ENCODE data around the gene CCDC157.

GRCh38 chr22:30358541-30358940 is 1.7 kb downstream of the CCDC157 start:
- TF ChIP-seq PPARA (CRISPR knock-in tag; IDR thresholded peaks at IDR 0.05; ENCODE audit: borderline replicate concordance) (no peak), ZFP30 (CRISPR knock-in tag; IDR thresholded peaks at IDR 0.05) (no peak), ZNF565 (CRISPR knock-in tag; conservative IDR thresholded peaks at IDR 0.05; ENCODE audit: low read depth) (no peak), ARNTL (CRISPR knock-in tag; IDR thresholded peaks at IDR 0.05; ENCODE audit: borderline replicate concordance, low read depth) (no peak), ESRRG (CRISPR knock-in tag; IDR thresholded peaks at IDR 0.05) (no peak), OSR1 (CRISPR knock-in tag; IDR thresholded peaks at IDR 0.05) (no peak), ISL1 (CRISPR knock-in tag; IDR thresholded peaks at IDR 0.05) (no peak), ZNF8 (CRISPR knock-in tag; IDR thresholded peaks at IDR 0.05) (no peak), TCF4 (CRISPR knock-in tag; IDR thresholded peaks at IDR 0.05; ENCODE audit: borderline replicate concordance) (no peak), ZFP3 (CRISPR knock-in tag; IDR thresholded peaks at IDR 0.05) (no peak), ZNF70 (CRISPR knock-in tag; IDR thresholded peaks at IDR 0.05) (no peak)
- TF ChIP-seq, protein P1, sequence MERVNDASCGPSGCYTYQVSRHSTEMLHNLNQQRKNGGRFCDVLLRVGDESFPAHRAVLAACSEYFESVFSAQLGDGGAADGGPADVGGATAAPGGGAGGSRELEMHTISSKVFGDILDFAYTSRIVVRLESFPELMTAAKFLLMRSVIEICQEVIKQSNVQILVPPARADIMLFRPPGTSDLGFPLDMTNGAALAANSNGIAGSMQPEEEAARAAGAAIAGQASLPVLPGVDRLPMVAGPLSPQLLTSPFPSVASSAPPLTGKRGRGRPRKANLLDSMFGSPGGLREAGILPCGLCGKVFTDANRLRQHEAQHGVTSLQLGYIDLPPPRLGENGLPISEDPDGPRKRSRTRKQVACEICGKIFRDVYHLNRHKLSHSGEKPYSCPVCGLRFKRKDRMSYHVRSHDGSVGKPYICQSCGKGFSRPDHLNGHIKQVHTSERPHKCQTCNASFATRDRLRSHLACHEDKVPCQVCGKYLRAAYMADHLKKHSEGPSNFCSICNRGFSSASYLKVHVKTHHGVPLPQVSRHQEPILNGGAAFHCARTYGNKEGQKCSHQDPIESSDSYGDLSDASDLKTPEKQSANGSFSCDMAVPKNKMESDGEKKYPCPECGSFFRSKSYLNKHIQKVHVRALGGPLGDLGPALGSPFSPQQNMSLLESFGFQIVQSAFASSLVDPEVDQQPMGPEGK (CRISPR knock-in tag; IDR thresholded peaks at IDR 0.05; ENCODE audit: borderline replicate concordance) = no peak
- TF ChIP-seq, protein P2, sequence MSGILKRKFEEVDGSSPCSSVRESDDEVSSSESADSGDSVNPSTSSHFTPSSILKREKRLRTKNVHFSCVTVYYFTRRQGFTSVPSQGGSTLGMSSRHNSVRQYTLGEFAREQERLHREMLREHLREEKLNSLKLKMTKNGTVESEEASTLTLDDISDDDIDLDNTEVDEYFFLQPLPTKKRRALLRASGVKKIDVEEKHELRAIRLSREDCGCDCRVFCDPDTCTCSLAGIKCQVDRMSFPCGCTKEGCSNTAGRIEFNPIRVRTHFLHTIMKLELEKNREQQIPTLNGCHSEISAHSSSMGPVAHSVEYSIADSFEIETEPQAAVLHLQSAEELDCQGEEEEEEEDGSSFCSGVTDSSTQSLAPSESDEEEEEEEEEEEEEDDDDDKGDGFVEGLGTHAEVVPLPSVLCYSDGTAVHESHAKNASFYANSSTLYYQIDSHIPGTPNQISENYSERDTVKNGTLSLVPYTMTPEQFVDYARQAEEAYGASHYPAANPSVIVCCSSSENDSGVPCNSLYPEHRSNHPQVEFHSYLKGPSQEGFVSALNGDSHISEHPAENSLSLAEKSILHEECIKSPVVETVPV (CRISPR knock-in tag; IDR thresholded peaks at IDR 0.05) = no peak
- TF ChIP-seq, protein P3, sequence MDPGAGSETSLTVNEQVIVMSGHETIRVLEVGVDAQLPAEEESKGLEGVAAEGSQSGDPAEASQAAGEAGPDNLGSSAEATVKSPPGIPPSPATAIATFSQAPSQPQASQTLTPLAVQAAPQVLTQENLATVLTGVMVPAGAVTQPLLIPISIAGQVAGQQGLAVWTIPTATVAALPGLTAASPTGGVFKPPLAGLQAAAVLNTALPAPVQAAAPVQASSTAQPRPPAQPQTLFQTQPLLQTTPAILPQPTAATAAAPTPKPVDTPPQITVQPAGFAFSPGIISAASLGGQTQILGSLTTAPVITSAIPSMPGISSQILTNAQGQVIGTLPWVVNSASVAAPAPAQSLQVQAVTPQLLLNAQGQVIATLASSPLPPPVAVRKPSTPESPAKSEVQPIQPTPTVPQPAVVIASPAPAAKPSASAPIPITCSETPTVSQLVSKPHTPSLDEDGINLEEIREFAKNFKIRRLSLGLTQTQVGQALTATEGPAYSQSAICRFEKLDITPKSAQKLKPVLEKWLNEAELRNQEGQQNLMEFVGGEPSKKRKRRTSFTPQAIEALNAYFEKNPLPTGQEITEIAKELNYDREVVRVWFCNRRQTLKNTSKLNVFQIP (CRISPR knock-in tag; IDR thresholded peaks at IDR 0.05; ENCODE audit: borderline replicate concordance, low read depth) = no peak

All from SK-N-SH treated with all-trans-retinoic acid at 6 μM for 48 hours (cell line).